COLO668 (cell line): ENCODE measurements around the gene TNK2.
"Not testable (repeated sequence)": the region's sequence is repeated elsewhere in the genome, so short reads cannot be mapped to it uniquely, and the experiment has no call there.

Source experiments
- DNase-seq: peaks from one replicate; lab custom pipeline; 2025; ENCODE audit not compliant: unreplicated experiment; lab: John Stamatoyannopoulos, UW

Gene TNK2

GRCh38 chr3:195872097-195872496 lies 36.3 kb downstream of the TNK2 start:
- DNase-seq: no peak

GRCh38 chr3:195871686-195872085 lies 36.7 kb downstream of the TNK2 start:
- not testable (repeated sequence) for DNase-seq

- DNase-seq: no peak
These were observed 37.4 kb downstream of the TNK2 start for GRCh38 chr3:195870937-195871336.

GRCh38 chr3:195870442-195870841 lies 37.9 kb downstream of the TNK2 start:
- no peak for DNase-seq

- no peak for DNase-seq
These were observed 38.8 kb downstream of the TNK2 start for GRCh38 chr3:195869413-195870001.

- DNase-seq: no peak
These were observed 39.4 kb downstream of the TNK2 start for GRCh38 chr3:195868866-195869412.

- DNase-seq: no peak
These were observed 40.0 kb downstream of the TNK2 start for GRCh38 chr3:195868336-195868865.

GRCh38 chr3:195867631-195868335 lies 40.6 kb downstream of the TNK2 start:
- DNase-seq: no peak

- DNase-seq: no peak
These were observed 41.5 kb downstream of the TNK2 start for GRCh38 chr3:195866686-195867511.

GRCh38 chr3:195865752-195866151 lies 42.6 kb downstream of the TNK2 start:
- DNase-seq: no peak

GRCh38 chr3:195863121-195864061 lies 45.0 kb downstream of the TNK2 start:
- DNase-seq: peak; percentile 71

- DNase-seq: not testable (repeated sequence)
These were observed 46.0 kb downstream of the TNK2 start for GRCh38 chr3:195862318-195862717.

- no peak for DNase-seq
These were observed 47.9 kb downstream of the TNK2 start for GRCh38 chr3:195860456-195860855.

- peak; percentile 9 for DNase-seq
These were observed 48.4 kb downstream of the TNK2 start for GRCh38 chr3:195859846-195860411.

- peak; percentile 61 for DNase-seq
These were observed 49.1 kb downstream of the TNK2 start for GRCh38 chr3:195859061-195859845.

- DNase-seq: no peak
These were observed 51.8 kb downstream of the TNK2 start for GRCh38 chr3:195856410-195857084.

- peak; percentile 18 for DNase-seq
These were observed 52.6 kb downstream of the TNK2 start for GRCh38 chr3:195855471-195856409.
